OCI-LY3 (cell line): ENCODE measurements around the gene PPA1.

ENCODE experiments used
- H2AFZ ChIP-seq: fragments of 200-600, 300-600 bp; shearing (Covaris generic); 2 replicates; pipeline ENCODE4 v1.6.0; 2014; ENCODE audit warnings: antibody characterized with exemption, low read depth, low read length
- H3K27ac ChIP-seq: fragments of 200-600, 300-600 bp; sonication (generic); 2 replicates; pipeline ENCODE4 v1.5.1; 2014; ENCODE audit warnings: mild to moderate bottlenecking, low read length, moderate library complexity, mixed read lengths
- H3K27me3 ChIP-seq: fragments of 200-600, 300-600 bp; sonication (generic); 2 replicates; pipeline ENCODE4 v1.6.1; 2014; ENCODE audit warnings: low read depth, low read length, mixed read lengths
- H3K36me3 ChIP-seq: fragments of 200-600, 300-600 bp; sonication (generic); replicated peaks from 2 replicates; pipeline ENCODE3; 2014; ENCODE audit warnings: low read depth, low read length, mixed read lengths
- H3K4me1 ChIP-seq: fragments of 300-600, 200-600 bp; sonication (generic); 2 replicates; pipeline ENCODE4 v1.6.1; 2014; ENCODE audit warnings: low read length, mixed read lengths
- H3K4me2 ChIP-seq: fragments of 200-600, 300-600 bp; sonication (generic); 2 replicates; pipeline ENCODE4 v1.6.1; 2014; ENCODE audit warnings: low read length, mixed read lengths
- H3K4me3 ChIP-seq: fragments of 300-600, 200-600 bp; sonication (generic); 2 replicates; pipeline ENCODE4 v1.5.1; 2014; ENCODE audit warnings: antibody characterized with exemption, mild to moderate bottlenecking, low read length, moderate library complexity
- H3K79me2 ChIP-seq: fragments of 300-600, 200-600 bp; shearing (Covaris generic); 2 replicates; pipeline ENCODE4 v1.6.1; 2014; ENCODE audit warnings: mild to moderate bottlenecking, low read length, mixed read lengths
- H3K9ac ChIP-seq: fragments of 300-600, 200-600 bp; shearing (Covaris generic); 2 replicates; pipeline ENCODE4 v1.6.0; 2014; ENCODE audit warnings: mild to moderate bottlenecking, low read length, moderate library complexity
- H3K9me3 ChIP-seq: fragments of 200-600, 300-600 bp; shearing (Covaris generic); 2 replicates; pipeline ENCODE4 v1.6.1; 2014; ENCODE audit warnings: low read length, mixed read lengths; ENCODE audit not compliant: insufficient read depth
- H4K20me1 ChIP-seq: fragments of 200-600, 300-600 bp; sonication (generic); 2 replicates; pipeline ENCODE4 v1.6.1; 2016; ENCODE audit warnings: low read length, mixed read lengths; ENCODE audit not compliant: insufficient read depth
- CTCF ChIP-seq: fragments of 200-600, 300-600 bp; sonication (generic); IDR thresholded peaks from 2 replicates; pipeline ENCODE4 v1.5.1; 2014; ENCODE audit warnings: antibody characterized with exemption, low read length, low read depth
- EZH2phosphoT487 ChIP-seq: fragments of 200-600 bp; shearing (Covaris generic); IDR thresholded peaks from 2 replicates; pipeline ENCODE4 v1.6.1; 2018; ENCODE audit warnings: antibody characterized with exemption, mixed run types, low read depth

The PPA1 gene

GRCh38 chr10:70274643-70275042, 41.4 kb upstream of the PPA1 start:
- Histone ChIP-seq H3K4me1 (peaks cover 49% of the 10 kb centered on the region), H4K20me1 (no peaks in the 10 kb centered on the region), H3K36me3 (no peaks in the 10 kb centered on the region), H3K9ac (no peak overlapping the region), H3K9me3 (no peaks in the 10 kb centered on the region), H3K4me3 (no peak overlapping the region), H3K27me3 (no peaks in the 10 kb centered on the region), H3K4me2 (peak overlapping the region; percentile 28), H3K27ac (peak overlapping the region; percentile 51), H3K79me2 (no peaks in the 10 kb centered on the region), H2AFZ (no peak overlapping the region)
- TF ChIP-seq EZH2phosphoT487 (no peak), CTCF (no peak; the same call in 1 of the 2 replicates)

- Histone ChIP-seq H3K4me3 (peak overlapping the region; percentile 59), H3K9ac (peak overlapping the region; percentile 57; the same call in 1 of the 2 replicates), H3K4me1 (peaks cover 51% of the 10 kb centered on the region), H3K79me2 (no peaks in the 10 kb centered on the region), H3K27me3 (no peaks in the 10 kb centered on the region), H4K20me1 (no peaks in the 10 kb centered on the region), H3K9me3 (no peaks in the 10 kb centered on the region), H3K27ac (peak overlapping the region; percentile 56), H2AFZ (peak overlapping the region; percentile 88), H3K36me3 (no peaks in the 10 kb centered on the region), H3K4me2 (peak overlapping the region; percentile 77)
- no peak for TF ChIP-seq EZH2phosphoT487
- peak; percentile 50 for TF ChIP-seq CTCF
Measured at GRCh38 chr10:70272925-70273316, 39.7 kb upstream of the PPA1 start.

- H3K4me3 ChIP-seq = peak overlapping the region; percentile 59
- H3K27me3 ChIP-seq = no peaks in the 10 kb centered on the region
- no peaks in the 10 kb centered on the region for H4K20me1 ChIP-seq
- TF ChIP-seq CTCF (no peak), EZH2phosphoT487 (no peak)
- peak overlapping the region; percentile 56 for H3K27ac ChIP-seq
- no peaks in the 10 kb centered on the region for H3K79me2 ChIP-seq
- H3K36me3 ChIP-seq = no peaks in the 10 kb centered on the region
- H3K4me2 ChIP-seq = peak overlapping the region; percentile 77
- H3K9me3 ChIP-seq = no peaks in the 10 kb centered on the region
- peak overlapping the region; percentile 57; the same call in 1 of the 2 replicates for H3K9ac ChIP-seq
- peaks cover 48% of the 10 kb centered on the region for H3K4me1 ChIP-seq
- H2AFZ ChIP-seq = peak overlapping the region; percentile 88
Measured at GRCh38 chr10:70271996-70272924, 39.0 kb upstream of the PPA1 start.

- Histone ChIP-seq H3K27me3 (no peaks in the 10 kb centered on the region), H3K4me3 (no peak overlapping the region), H3K4me2 (peak overlapping the region; percentile 4; the same call in 1 of the 2 replicates), H3K36me3 (no peaks in the 10 kb centered on the region), H3K79me2 (no peaks in the 10 kb centered on the region), H3K9ac (no peak overlapping the region), H3K27ac (no peak overlapping the region), H3K4me1 (peaks cover 48% of the 10 kb centered on the region), H4K20me1 (no peaks in the 10 kb centered on the region), H2AFZ (no peak overlapping the region), H3K9me3 (no peaks in the 10 kb centered on the region)
- TF ChIP-seq EZH2phosphoT487 (no peak), CTCF (no peak)
Measured at GRCh38 chr10:70270952-70271351, 37.7 kb upstream of the PPA1 start.
